Epithelial cell of proximal tubule (primary cell): ENCODE results near the gene IQSEC1. TPM values are rescaled to one million over a fixed set of nuclear protein-coding genes. Genes with fewer than 3 reads are reported as not detected.

Experiments
- DNase-seq: peaks from one replicate; pipeline ENCODE4 v3.0.0-alpha.2; 2011; ENCODE audit warnings: low read depth
- H3K4me3 ChIP-seq: 2 replicates; pipeline ENCODE4 v1.5.1; 2011; ENCODE audit warnings: low read depth, mild to moderate bottlenecking, low read length
- total RNA-seq: library from RNA; depleted of rRNA; stranded (reverse); fragments of >200 nt; gene quantifications from 2 replicates; pipeline ENCODE4 v1.2.3, GENCODE V29; 2015
- TF ChIP-seq, protein P1 (sequence below): conservative IDR thresholded peaks from 2 replicates; pipeline ENCODE4 v1.5.1; 2012; ENCODE audit warnings: low read depth, mild to moderate bottlenecking, low read length

Gene IQSEC1
- total RNA-seq, 1 donor from 2014 or later = 8.8 TPM

DNA sequence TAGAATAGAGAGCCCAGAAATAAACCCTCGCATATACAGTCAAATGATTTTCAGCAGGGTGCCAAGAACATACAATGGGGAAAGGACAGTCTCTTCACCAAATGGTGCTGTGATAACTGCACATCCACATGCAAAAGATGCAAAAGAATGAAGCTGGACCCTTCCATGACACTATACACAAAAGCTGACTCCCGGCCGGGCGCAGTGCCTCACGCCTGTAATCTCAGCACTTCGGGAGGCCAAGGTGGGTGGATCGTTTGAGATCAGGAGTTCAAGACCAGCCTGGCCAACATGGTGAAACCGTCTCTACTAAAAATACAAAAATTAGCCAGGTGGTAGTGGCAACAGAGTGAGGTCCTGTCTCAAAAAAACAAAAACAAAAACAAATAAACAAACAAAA is 43.2 kb upstream of the IQSEC1 start:
- no peak overlapping the region for H3K4me3 ChIP-seq
- DNase-seq = no peak
- TF ChIP-seq, protein P1, sequence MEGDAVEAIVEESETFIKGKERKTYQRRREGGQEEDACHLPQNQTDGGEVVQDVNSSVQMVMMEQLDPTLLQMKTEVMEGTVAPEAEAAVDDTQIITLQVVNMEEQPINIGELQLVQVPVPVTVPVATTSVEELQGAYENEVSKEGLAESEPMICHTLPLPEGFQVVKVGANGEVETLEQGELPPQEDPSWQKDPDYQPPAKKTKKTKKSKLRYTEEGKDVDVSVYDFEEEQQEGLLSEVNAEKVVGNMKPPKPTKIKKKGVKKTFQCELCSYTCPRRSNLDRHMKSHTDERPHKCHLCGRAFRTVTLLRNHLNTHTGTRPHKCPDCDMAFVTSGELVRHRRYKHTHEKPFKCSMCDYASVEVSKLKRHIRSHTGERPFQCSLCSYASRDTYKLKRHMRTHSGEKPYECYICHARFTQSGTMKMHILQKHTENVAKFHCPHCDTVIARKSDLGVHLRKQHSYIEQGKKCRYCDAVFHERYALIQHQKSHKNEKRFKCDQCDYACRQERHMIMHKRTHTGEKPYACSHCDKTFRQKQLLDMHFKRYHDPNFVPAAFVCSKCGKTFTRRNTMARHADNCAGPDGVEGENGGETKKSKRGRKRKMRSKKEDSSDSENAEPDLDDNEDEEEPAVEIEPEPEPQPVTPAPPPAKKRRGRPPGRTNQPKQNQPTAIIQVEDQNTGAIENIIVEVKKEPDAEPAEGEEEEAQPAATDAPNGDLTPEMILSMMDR = no peak

DNA sequence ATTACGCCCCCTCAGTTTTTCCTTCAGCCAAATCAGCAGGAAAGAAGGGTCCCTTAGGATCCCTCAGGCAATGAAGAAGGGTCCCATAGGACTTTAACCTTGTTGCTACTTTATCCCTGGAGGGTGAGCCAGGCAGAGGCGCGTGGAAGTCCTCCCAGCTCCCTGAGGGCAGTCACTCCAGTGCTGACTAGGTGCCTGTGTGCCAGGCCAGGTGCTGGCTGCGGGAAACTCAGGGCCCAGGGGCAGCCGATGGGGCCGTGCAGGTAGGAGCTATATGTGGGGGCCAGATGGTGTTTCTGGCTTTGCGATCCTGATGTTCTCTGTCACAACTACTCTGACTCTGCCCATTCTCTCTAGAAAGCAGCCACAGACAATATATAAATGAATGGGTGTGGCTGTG is 42.8 kb upstream of the IQSEC1 start:
- TF ChIP-seq, protein P1 = no peak
- DNase-seq = no peak
- H3K4me3 ChIP-seq = no peak overlapping the region

DNA sequence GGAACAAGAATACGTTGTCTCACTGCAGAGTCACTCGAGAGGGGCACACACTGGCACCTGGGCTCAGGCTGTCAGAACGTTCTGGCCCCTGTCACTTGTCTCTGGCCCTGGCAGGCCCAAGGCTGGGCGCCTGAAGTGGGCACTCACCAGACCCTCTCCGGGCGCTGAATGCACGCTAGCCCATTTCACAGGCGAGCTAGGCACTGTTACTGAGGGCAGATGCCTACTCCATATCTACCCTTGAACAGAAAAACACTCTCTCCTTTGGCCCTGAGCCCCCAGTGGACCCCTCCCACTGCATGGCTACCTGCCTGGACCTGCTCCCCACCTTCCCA is 42.3 kb upstream of the IQSEC1 start:
- DNase-seq = no peak
- H3K4me3 ChIP-seq = no peak overlapping the region
- TF ChIP-seq, protein P1 = no peak

DNA sequence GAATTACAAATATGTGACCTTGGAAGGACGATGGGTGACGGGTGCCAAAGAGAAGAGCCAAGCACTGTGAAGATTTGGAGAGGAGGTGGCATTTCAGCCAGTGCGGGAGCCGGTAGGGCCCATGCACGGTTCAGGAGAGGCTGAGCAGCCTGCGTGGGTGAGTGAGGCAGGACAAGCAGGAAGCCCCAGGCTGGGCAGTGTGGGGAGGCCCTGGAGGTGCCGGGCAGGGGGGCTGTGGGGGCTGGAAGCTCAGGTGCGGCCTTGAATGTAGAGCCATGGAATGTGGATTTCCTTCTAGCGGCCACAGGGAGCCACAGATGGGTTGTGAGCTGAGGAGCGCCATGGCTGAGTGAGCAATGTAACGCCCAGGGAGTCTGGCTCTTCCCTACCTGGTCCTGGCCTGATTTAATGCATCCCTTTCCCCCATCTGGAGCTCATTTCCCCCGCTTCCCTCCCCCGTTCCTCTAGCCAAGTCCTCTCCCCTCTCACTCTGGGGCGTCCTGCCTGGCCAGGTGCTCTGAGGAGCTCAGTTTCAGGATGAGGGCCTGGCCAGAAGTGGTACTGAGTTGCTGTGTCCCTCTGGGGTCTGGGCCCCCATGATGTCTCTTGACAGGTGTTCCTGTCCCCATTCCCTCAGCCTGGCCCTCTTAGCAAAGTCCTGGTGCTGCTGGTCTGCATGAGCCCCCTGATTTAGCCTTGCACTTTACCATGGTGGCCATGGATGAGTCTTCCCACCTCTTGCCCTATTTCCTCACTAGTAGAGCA is 41.8 kb upstream of the IQSEC1 start:
- TF ChIP-seq, protein P1 = no peak
- DNase-seq = no peak
- H3K4me3 ChIP-seq = no peak overlapping the region

DNA sequence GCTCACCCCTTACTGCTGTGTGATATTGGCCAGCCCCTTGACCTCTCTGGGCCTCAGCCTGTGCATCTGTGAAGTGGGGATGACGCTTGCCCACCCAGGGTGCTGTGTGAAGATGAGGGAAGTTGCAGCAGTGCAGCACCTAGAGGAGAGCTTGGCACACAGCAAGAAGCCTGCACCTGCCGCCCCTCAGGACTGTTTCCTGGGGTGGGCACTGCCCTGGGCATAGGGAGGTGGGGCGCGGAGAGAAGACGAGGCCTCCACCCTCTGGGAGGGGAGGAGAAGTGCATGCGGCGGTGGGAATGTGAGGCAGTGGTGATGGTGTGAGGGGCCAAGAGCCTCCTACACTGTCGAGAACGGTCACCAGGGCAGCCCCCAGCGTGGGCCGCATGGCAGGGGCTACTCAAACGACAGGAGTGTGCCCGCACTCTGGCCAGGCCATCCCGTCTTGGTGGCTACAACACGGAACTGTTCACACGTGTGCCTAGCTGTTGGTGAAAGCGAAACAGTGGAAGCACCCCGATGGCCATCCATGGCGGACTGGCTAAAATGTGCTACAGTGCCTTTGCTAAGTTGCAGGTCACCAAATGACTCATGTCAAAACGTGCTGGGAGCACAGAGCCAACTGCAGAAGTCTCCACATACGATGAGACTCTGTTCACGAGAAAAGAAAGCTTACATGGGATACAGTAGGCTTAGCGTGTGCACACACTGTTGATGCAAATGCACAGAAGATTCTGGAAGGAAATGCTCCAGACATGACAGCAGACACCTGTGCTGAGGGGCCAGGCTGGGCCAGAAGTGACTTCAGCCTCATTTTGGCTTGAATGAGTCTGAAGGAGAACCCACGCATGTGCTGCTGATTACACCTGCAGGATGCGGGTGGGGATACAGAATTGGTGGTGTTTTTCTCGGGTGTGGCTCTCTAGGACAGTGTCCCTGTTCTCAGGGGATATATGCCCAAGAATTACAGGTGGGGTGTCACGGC is 40.4 kb upstream of the IQSEC1 start:
- TF ChIP-seq, protein P1 = no peak
- no peak overlapping the region for H3K4me3 ChIP-seq
- DNase-seq = no peak

DNA sequence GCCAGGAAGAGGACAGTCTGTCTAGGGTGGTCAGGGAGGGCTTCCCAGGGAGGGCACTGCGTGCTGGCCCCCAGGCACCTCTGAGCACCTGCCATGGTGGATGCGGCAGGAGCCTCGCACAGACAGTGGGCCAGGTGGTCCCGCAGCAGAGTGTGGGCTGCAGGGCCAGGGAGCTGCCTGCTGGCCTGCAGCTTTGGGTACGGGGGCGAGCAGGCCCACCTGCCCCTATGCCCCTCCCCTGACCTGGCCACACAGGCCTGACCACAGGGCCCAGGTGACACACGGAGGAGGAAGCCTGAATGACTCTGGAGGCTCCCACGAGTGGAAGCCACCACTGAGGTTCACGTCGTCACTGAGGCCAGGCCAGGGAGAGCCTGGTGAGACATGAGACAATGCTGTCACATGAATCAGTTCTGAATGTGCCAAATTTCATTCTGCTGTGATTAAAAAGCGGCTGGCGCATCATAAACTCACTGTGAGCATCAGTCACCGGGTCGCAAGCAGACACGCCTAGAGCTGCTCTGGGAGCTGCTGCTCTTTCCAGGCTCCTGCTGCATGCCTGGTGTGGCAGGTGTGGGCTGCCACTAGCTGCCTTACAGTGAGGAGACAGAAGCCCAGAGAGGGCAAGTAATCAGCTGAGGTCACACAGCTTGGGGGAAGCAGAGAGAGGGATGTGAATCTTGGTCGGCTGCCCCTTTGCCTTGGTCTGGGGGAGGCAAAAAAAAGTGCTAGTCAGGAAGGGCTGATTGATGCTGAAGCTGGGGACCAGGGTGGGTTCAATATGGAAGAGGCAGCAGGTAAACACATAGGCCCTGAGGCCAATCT is 39.5 kb upstream of the IQSEC1 start:
- DNase-seq = no peak
- no peak overlapping the region for H3K4me3 ChIP-seq
- TF ChIP-seq, protein P1 = no peak
